Activated B cell treated with CpG ODN at 0.5 μM for 24 hours (primary cell): Measurements from ENCODE around the gene ARTN. TPM values are rescaled to one million over a fixed set of nuclear protein-coding genes. Genes with fewer than 3 reads are reported as not detected.

Experiments used
- ATAC-seq: fragments of 200-7000 bp; cut with Tn5 transposase; one replicate; pipeline ENCODE4 v1.10.0; 2021; ENCODE audit warnings: low read depth, mild to moderate bottlenecking, moderate library complexity
- CTCF ChIA-PET: fragments of 350-600 bp; sonication (Branson Sonifier 250); formaldehyde crosslinking; loops from one replicate; lab custom pipeline; 2021; ENCODE audit warnings: antibody characterized with exemption; lab: Charles Lee
- POLR2A ChIA-PET: fragments of 350-600 bp; sonication (Branson Sonifier 250); formaldehyde crosslinking; loops from one replicate; lab custom pipeline; 2021; ENCODE audit warnings: antibody characterized with exemption; lab: Charles Lee
- DNase-seq: peaks from one replicate; pipeline ENCODE4 v3.0.0; 2022
- H3K27ac Mint-ChIP-seq: one replicate; pipeline ENCODE4 v1.8.0; 2020; ENCODE audit warnings: mixed read lengths
- H3K27me3 Mint-ChIP-seq: one replicate; pipeline ENCODE4 v1.8.0; 2021; ENCODE audit warnings: mixed read lengths
- H3K36me3 Mint-ChIP-seq: one replicate; pipeline ENCODE4 v1.8.0; 2021; ENCODE audit warnings: low read depth, mixed read lengths
- H3K4me1 Mint-ChIP-seq: one replicate; pipeline ENCODE4 v1.8.0; 2021; ENCODE audit warnings: mixed read lengths
- H3K4me3 Mint-ChIP-seq: one replicate; pipeline ENCODE4 v1.8.0; 2020; ENCODE audit warnings: mild to moderate bottlenecking, mixed read lengths
- H3K9me3 Mint-ChIP-seq: one replicate; pipeline ENCODE4 v1.8.0; 2020; ENCODE audit warnings: mixed read lengths
- intact Hi-C: fragments of 100-400 bp; cut with micrococcal nuclease; formaldehyde crosslinking; loops from one replicate; pipeline ENCODE4 v1.15.1; 2024
- total RNA-seq: library from RNA; stranded (reverse); gene quantifications from 2 replicates; pipeline ENCODE4 v1.2.3, GENCODE V29; 2022
- TF ChIP-seq, protein P1 (sequence below): fragments of 200-600 bp; IDR thresholded peaks from one replicate; pipeline ENCODE4 v1.8.0; 2022; ENCODE audit warnings: antibody characterized with exemption, mild to moderate bottlenecking

The ARTN gene
- total RNA-seq, 1 donor from 2014 or later = 0.20 TPM

DNA sequence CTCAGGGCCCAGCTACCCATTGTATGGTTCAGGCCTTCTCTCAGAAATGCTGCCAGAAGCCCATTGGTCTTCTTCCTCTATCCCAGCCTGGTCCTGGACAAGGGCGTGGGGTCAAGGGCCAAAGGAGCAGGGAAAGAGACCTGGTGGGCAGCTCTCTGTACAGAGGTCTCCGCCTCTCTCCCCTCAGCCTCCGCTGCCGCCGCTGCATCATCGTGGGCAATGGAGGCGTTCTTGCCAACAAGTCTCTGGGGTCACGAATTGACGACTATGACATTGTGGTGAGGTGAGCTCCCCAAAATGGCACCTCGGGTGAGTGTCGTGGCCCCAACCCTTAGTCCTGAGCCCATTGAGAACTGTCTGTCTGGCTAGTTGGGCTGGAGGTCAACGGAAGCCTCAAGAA is 34.6 kb upstream of the ARTN start:
- peaks cover 48% of the 10 kb centered on the region for H3K36me3 Mint-ChIP-seq
- H3K27ac Mint-ChIP-seq = no peak overlapping the region
- intact Hi-C loops = no loop called here

DNA sequence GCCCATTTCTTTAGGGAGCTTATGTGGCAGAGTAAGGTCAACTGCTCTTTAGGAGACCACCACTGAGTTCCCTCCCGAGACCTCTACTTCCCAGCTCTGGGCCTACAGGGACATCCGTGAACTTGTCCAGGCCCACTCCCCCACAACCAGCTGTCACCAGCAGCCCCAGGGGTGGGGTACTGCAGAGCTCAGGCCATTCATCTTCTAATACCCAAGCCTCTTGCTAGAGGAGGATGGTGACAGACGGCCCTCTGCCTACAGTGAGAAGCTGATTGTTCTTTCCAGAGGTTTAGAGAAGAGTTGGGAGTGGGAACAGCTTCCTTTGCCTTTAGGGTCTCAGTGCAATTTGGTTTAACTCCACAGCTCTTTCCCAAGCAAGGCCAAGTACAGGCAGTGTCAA is 33.2 kb upstream of the ARTN start:
- intact Hi-C loops = no loop called here
- Mint-ChIP-seq H3K4me3 (no peak overlapping the region), H3K4me1 (no peaks in the 10 kb centered on the region), H3K27ac (no peak overlapping the region), H3K27me3 (no peaks in the 10 kb centered on the region), H3K36me3 (peaks cover 36% of the 10 kb centered on the region), H3K9me3 (no peaks in the 10 kb centered on the region)
- ChIA-PET CTCF (no interaction called here), POLR2A (interaction anchor here (0.5 kb wide), 1 partner anchor 732 kb away, joined by 3 read pairs; no protein-coding TSS in a partner anchor)
- TF ChIP-seq, protein P1, sequence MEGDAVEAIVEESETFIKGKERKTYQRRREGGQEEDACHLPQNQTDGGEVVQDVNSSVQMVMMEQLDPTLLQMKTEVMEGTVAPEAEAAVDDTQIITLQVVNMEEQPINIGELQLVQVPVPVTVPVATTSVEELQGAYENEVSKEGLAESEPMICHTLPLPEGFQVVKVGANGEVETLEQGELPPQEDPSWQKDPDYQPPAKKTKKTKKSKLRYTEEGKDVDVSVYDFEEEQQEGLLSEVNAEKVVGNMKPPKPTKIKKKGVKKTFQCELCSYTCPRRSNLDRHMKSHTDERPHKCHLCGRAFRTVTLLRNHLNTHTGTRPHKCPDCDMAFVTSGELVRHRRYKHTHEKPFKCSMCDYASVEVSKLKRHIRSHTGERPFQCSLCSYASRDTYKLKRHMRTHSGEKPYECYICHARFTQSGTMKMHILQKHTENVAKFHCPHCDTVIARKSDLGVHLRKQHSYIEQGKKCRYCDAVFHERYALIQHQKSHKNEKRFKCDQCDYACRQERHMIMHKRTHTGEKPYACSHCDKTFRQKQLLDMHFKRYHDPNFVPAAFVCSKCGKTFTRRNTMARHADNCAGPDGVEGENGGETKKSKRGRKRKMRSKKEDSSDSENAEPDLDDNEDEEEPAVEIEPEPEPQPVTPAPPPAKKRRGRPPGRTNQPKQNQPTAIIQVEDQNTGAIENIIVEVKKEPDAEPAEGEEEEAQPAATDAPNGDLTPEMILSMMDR = no peak
- ATAC-seq = no peak
- no peak for DNase-seq

More for the DNA sequence above, 34.6 kb upstream of the ARTN start:
- CTCF ChIA-PET = no interaction called here
- Mint-ChIP-seq H3K9me3 (no peaks in the 10 kb centered on the region), H3K27me3 (no peaks in the 10 kb centered on the region), H3K4me3 (no peak overlapping the region), H3K4me1 (no peaks in the 10 kb centered on the region)
- TF ChIP-seq, protein P1 = no peak
- no peak for DNase-seq
- no peak for ATAC-seq
- POLR2A ChIA-PET = no interaction called here

DNA sequence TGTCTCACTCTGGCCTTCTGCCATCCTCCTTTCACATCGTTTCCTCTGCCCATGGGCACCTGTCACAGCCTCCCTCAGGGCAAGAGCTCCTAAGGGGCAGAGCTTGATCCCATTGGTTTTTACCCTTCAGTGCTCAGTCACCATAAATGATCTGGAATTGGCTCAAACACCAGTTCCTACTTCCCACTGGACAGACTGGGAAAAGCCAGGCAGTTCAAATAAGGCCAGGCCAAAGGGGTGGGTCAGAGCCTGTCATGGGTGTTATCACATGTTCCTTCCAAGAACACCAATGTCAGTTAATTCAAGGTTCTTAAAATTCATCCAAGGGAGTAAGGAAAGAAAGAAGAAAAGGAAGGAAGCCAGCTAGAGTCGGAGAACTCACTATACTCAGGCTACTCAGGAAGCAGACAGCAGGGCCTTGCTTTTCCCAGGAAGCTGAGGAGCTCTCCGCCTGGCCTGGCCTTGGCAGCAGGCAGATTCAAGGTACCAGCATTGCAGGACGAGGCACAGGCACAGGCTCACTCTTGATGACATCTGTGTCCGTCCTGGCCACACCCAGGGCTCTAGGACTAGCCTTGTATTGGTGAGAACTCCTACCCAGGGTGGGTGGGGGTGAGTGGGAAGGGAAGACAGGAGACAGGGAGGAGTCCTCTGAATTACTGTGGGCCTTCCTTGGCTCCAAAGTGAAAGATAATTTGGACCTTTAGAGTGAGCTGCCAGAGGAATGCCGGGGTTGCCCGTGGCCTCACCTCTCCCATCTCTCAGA is 32.2 kb upstream of the ARTN start:
- DNase-seq = no peak
- H3K9me3 Mint-ChIP-seq = no peaks in the 10 kb centered on the region
- H3K27me3 Mint-ChIP-seq = no peaks in the 10 kb centered on the region
- no peak overlapping the region for H3K4me3 Mint-ChIP-seq
- no peak for ATAC-seq
- peaks cover 30% of the 10 kb centered on the region for H3K36me3 Mint-ChIP-seq
- CTCF ChIA-PET = no interaction called here
- no peaks in the 10 kb centered on the region for H3K4me1 Mint-ChIP-seq
- TF ChIP-seq, protein P1 = no peak
- intact Hi-C loops = no loop called here
- POLR2A ChIA-PET = no interaction called here
- H3K27ac Mint-ChIP-seq = no peak overlapping the region

DNA sequence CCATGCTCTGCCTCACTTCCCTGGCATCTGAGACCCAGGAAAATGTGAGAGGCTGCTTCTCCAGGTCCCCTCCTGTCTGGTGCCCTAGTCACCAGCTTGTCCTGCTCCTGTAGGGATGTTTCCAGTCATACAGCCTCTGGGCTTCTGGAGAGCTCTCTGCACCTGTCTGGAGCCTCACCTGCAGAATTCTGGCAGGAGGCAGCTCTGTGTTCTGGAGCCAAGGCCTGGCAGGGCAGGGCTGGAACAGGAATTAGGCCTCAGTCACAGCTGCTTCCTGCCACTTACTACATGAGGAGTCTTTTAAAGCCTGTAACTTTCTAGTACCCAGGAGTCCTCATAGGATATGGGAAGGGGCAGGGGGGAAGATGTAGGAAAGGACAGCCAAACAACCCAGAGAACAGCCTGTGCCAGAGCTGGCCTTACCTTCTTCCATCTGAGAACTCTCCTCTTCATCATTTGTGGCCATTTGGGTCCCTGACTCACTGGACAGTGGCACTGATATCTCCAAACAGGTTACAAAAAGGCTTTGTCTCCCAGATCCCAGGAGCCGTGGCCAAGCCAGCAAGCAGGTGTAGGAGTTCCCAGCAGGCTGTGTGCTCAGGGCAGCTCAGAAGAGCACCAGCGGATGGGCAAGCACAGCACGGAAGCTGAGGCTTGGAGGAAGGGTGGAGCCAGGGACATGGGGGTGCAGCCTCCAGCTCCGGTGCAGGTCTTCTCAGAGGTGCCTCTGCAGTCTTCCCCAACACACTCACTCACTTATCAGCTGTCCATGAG is 31.4 kb upstream of the ARTN start:
- Mint-ChIP-seq H3K9me3 (no peaks in the 10 kb centered on the region), H3K36me3 (peaks cover 26% of the 10 kb centered on the region), H3K27me3 (no peaks in the 10 kb centered on the region), H3K4me1 (no peaks in the 10 kb centered on the region), H3K4me3 (no peak overlapping the region), H3K27ac (no peak overlapping the region)
- DNase-seq (no peak), ATAC-seq (no peak)
- intact Hi-C loops = no loop called here
- ChIA-PET POLR2A (no interaction called here), CTCF (no interaction called here)
- TF ChIP-seq, protein P1 = no peak
